Heart right ventricle (tissue), 16 donors: ENCODE results near the gene CDC25B. TPM values are rescaled to one million over a fixed set of nuclear protein-coding genes. Genes with fewer than 3 reads are reported as not detected.

ENCODE experiments used
- ATAC-seq, 8 donors: fragments of 200-7000 bp; cut with Tn5 transposase; one replicate each; pipeline ENCODE4 v1.9.1; 2020; ENCODE audit warnings: mild to moderate bottlenecking in 8 of 8, moderate library complexity in 8 of 8, moderate number of reproducible peaks in 1 of 8
- DNase-seq, 2 donors: peaks; one replicate each; pipeline ENCODE4 v3.0.0-alpha.2; 2020
- H3K27ac ChIP-seq, 10 donors: fragments of 200-600 bp; sonication (generic) in 2 of 10; one replicate each; pipeline versions ENCODE4 v1.5.0 to v1.8.0; 2020 to 2022; ENCODE audit warnings: mild to moderate bottlenecking in 3 of 10
- H3K27me3 ChIP-seq, 7 donors: fragments of 200-600 bp; one replicate each; pipeline ENCODE4 v1.8.0; 2021 to 2022; ENCODE audit warnings: mild to moderate bottlenecking in 2 of 7
- H3K36me3 ChIP-seq, 9 donors: fragments of 200-600 bp; sonication (generic) in 1 of 9; one replicate each; pipeline versions ENCODE4 v1.5.0 to v1.8.0; 2020 to 2022; ENCODE audit warnings: mild to moderate bottlenecking in 2 of 9
- H3K4me1 ChIP-seq, 9 donors: fragments of 200-600 bp; sonication (generic) in 1 of 9; one replicate each; pipeline versions ENCODE4 v1.5.0 to v1.8.0; 2020 to 2022; ENCODE audit warnings: mild to moderate bottlenecking in 4 of 9
- H3K4me3 ChIP-seq, 10 donors: fragments of 200-600 bp; sonication (generic) in 2 of 10; one replicate each; pipeline versions ENCODE4 v1.5.0 to v1.8.0; 2020 to 2022; ENCODE audit warnings: mild to moderate bottlenecking in 7 of 10, moderate library complexity in 2 of 10
- H3K9me3 ChIP-seq, 11 donors: fragments of 200-600 bp in 10 of 11; sonication (generic) in 2 of 11; one replicate each; pipeline versions ENCODE4 v1.5.0 to v1.8.0; 2013 to 2022; ENCODE audit warnings: mild to moderate bottlenecking in 2 of 11, control low read depth in 1 of 11, moderate library complexity in 1 of 11
- CTCF ChIP-seq, 9 donors: fragments of 200-600 bp; sonication (generic) in 2 of 9; IDR thresholded peaks; one replicate each; pipeline versions ENCODE4 v1.5.0 to v1.8.0; 2021 to 2022; ENCODE audit warnings: antibody characterized with exemption in 9 of 9, mild to moderate bottlenecking in 5 of 9, moderate library complexity in 1 of 9
- WGBS, 2 donors: extraction: QIAGEN DNeasy Blood & Tissue Kit; methylation state at CpG; one replicate each; pipeline ENCODE4 v1.1.7; 2013; ENCODE audit warnings: inconsistent platforms in 1 of 2; 5-methylcytosine and 5-hydroxymethylcytosine counted together
- intact Hi-C, 10 donors: fragments of 100-400 bp; cut with DNase I; formaldehyde crosslinking; loops; one replicate each; pipeline versions ENCODE4 v1.11.1 to v1.14.2; 2022
- polyA plus RNA-seq, 2 donors: library from polyadenylated mRNA; stranded (reverse); fragments of 200-250 nt; gene quantifications; one replicate each; pipeline ENCODE4 v1.2.3, GENCODE V29; 2013
- total RNA-seq, 10 donors: library from RNA; stranded (reverse); fragmentation: NEBNext Ultra II Directional in 3 of 10; extraction: Animal tissue kit (Norgen Biotek cat#: 25700) in 3 of 10; gene quantifications; one replicate each; pipeline versions ENCODE4 v1.2.1 to v1.2.4, GENCODE V29; 2021 to 2023
- donor health status: Arrhythmogenic right ventricular cardiomyopathy.
- donor health status: ischemic (EF 13 %, LVEDD 7.1; RV severe dilation, severe dysfunction).
- donor health status: healthy with polysubstance abuse.
- donor health status: DM: no; HTN: yes; CAD: no.
- donor health status: DM: no; HTN: no; CAD: no.
- donor health status: ischemic (EF 25% LVEDD 6.9; RV normal size, moderate dysfunction).
- donor health status: ischemic (EF 25% LVEDD 5.7; RV mildly dilated, moderate dysfunction).
- donor health status: healthy.
- donor health status: DM: yes; HTN: yes; CAD: no.
- donor health status: Ischemic cardiomyopathy.
- donor health status: ischemic (EF 35%, LVEDD 5.7; RV mildly dilated, moderate dysfunction).
- donor health status: nonischemic (EF 11% LVEDD 7.7; RV severe dilation, severe dysfunction).
- donor health status: DM: yes; HTN: yes; CAD: no.
- donor health status: PGD.
- donor health status: ischemic (EF 29% LVEDD 5.4; RV normal size, mild dysfunction).
- donor health status: nonischemic (EF 23%, LVEDD 6.1; RV moderate dilation, normal function).

The CDC25B gene
- total and polyA plus RNA-seq, 12 donors, result 2.8 to 17.3 (median 5.5) TPM

GRCh38 chr20:3820901-3821727 is 25.0 kb downstream of the CDC25B start:
- Histone ChIP-seq H3K36me3 (peaks cover 0 to 43% (median 13%) of the 10 kb centered on the region in 9 donors), H3K27ac (peak overlapping the region; percentile 94 to 100 (median 98)), H3K4me1 (peaks cover 3 to 45% (median 35%) of the 10 kb centered on the region in 9 donors), H3K4me3 (peak overlapping the region; percentile 65 to 81 (median 78)), H3K9me3 (no peaks in the 10 kb centered on the region), H3K27me3 (no peaks in the 10 kb centered on the region)
- no peak for TF ChIP-seq CTCF (IDR thresholded peaks at IDR 0.05)
- 39% methylated on average over 20 of the region's 20 CpGs for WGBS, 2 donors
- ATAC-seq (peak in 1 of 8 donors; percentile 0), DNase-seq (no peak)
- intact Hi-C loops, result loop anchor here in 9 of 10 donors (1.0 to 5.0 kb wide), 5 partner anchors 26 to 39 kb away; partner anchors contain the start of genes CENPB (in 7 of the 9), MAVS (in 1 of the 9) and SPEF1 (in 1 of the 9)

DNA sequence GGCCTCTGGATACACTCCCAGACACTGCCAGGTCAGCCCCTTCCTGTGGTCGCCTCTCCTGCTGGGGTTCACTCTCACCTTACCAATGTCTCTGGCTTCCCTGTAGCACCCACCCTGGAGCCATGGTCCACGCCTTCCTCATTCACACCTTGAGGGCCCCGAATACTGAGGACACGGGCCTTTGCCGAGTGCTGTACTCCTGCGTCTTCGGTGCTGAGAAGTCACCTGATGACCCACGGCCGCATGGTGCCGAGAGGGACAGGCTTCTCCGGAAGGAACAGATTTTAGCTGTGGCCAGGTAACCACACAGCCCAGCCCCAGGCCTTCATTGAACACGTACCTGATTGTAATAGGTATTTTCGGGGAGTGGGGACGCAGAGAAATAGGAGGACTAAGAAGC is 25.9 kb downstream of the CDC25B start:
- DNase-seq, result no peak
- 94 to 97% methylated on average over 14 of the region's 14 CpGs for WGBS, 2 donors
- Histone ChIP-seq H3K4me1 (peaks cover 3 to 50% (median 35%) of the 10 kb centered on the region in 9 donors), H3K36me3 (peaks cover 0 to 50% (median 13%) of the 10 kb centered on the region in 9 donors), H3K27ac (peak overlapping the region in 2 of 10 donors; percentile 98 to 99), H3K27me3 (no peaks in the 10 kb centered on the region), H3K4me3 (no peak overlapping the region), H3K9me3 (no peaks in the 10 kb centered on the region)
- intact Hi-C loops, result loop anchor here in 7 of 10 donors (2.0 to 5.0 kb wide), 4 partner anchors 25 to 40 kb away; partner anchors contain the start of genes CENPB (in 5 of the 7), MAVS (in 1 of the 7) and SPEF1 (in 1 of the 7)
- no peak for TF ChIP-seq CTCF (IDR thresholded peaks at IDR 0.05)
- no peak for ATAC-seq

- 91 to 94% methylated on average over 20 of the region's 20 CpGs for WGBS, 2 donors
- H3K36me3 ChIP-seq, result peaks cover 0 to 65% (median 13%) of the 10 kb centered on the region in 9 donors
- H3K27ac ChIP-seq, result no peak overlapping the region
- no peak for TF ChIP-seq CTCF (IDR thresholded peaks at IDR 0.05)
- H3K4me3 ChIP-seq, result no peak overlapping the region
- peaks cover 3 to 38% (median 21%) of the 10 kb centered on the region in 9 donors for H3K4me1 ChIP-seq
- H3K9me3 ChIP-seq, result no peaks in the 10 kb centered on the region
- no peaks in the 10 kb centered on the region for H3K27me3 ChIP-seq
- ATAC-seq (no peak), DNase-seq (no peak)
- intact Hi-C loops, result loop anchor here in 3 of 10 donors (5.0 kb wide), 2 partner anchors 37 to 42 kb away; partner anchors contain the start of genes CENPB (in 2 of the 3) and SPEF1 (in 1 of the 3)
These were observed 27.8 kb downstream of the CDC25B start for GRCh38 chr20:3823881-3824280.

GRCh38 chr20:3825526-3825925 is 29.4 kb downstream of the CDC25B start:
- Histone ChIP-seq H3K9me3 (no peaks in the 10 kb centered on the region), H3K27me3 (no peaks in the 10 kb centered on the region), H3K4me1 (peaks cover 3 to 27% (median 14%) of the 10 kb centered on the region in 9 donors), H3K4me3 (no peak overlapping the region), H3K36me3 (peaks cover 0 to 73% (median 13%) of the 10 kb centered on the region in 9 donors), H3K27ac (no peak overlapping the region)
- no peak for DNase-seq
- intact Hi-C loops, result no loop called here
- no peak for ATAC-seq
- WGBS, 2 donors, result 80 to 85% methylated on average over 7 of the region's 7 CpGs
- TF ChIP-seq CTCF (IDR thresholded peaks at IDR 0.05), result no peak
